Muscle layer of colon (tissue), 2 donors: Measurements from ENCODE around the gene FIS1.
A peak's percentile ranks its signal among the peaks of the same experiment; 100 is the strongest.

ENCODE experiments used
- H3K27ac ChIP-seq: one replicate; pipeline ENCODE4 v1.7.0; 2013; ENCODE audit warnings: low read depth, mild to moderate bottlenecking, low read length, moderate library complexity
- H3K27me3 ChIP-seq, 2 donors: one replicate each; pipeline ENCODE4 v1.7.0; 2013; ENCODE audit warnings: low read length in 2 of 2, mild to moderate bottlenecking in 2 of 2; ENCODE audit not compliant: insufficient read depth in 2 of 2, control insufficient read depth in 1 of 2
- H3K36me3 ChIP-seq: one replicate; pipeline ENCODE4 v1.7.0; 2013; ENCODE audit warnings: mild to moderate bottlenecking, low read length; ENCODE audit not compliant: insufficient read depth
- H3K4me1 ChIP-seq: one replicate; pipeline ENCODE4 v1.7.0; 2013; ENCODE audit warnings: mild to moderate bottlenecking, low read length; ENCODE audit not compliant: insufficient read depth
- H3K4me3 ChIP-seq, 2 donors: one replicate each; pipeline ENCODE4 v1.7.0; 2013; ENCODE audit warnings: low read length in 2 of 2, low read depth in 1 of 2, mild to moderate bottlenecking in 1 of 2, moderate library complexity in 1 of 2
- H3K9ac ChIP-seq: one replicate; pipeline ENCODE4 v1.7.0; 2013; ENCODE audit warnings: low read length
- H3K9me3 ChIP-seq: one replicate; pipeline ENCODE4 v1.7.0; 2013; ENCODE audit warnings: mild to moderate bottlenecking, low read length
- donor health status: abdominal sarcoma.
- donor health status: Adenocarcinoma of cecum.

The FIS1 gene

DNA sequence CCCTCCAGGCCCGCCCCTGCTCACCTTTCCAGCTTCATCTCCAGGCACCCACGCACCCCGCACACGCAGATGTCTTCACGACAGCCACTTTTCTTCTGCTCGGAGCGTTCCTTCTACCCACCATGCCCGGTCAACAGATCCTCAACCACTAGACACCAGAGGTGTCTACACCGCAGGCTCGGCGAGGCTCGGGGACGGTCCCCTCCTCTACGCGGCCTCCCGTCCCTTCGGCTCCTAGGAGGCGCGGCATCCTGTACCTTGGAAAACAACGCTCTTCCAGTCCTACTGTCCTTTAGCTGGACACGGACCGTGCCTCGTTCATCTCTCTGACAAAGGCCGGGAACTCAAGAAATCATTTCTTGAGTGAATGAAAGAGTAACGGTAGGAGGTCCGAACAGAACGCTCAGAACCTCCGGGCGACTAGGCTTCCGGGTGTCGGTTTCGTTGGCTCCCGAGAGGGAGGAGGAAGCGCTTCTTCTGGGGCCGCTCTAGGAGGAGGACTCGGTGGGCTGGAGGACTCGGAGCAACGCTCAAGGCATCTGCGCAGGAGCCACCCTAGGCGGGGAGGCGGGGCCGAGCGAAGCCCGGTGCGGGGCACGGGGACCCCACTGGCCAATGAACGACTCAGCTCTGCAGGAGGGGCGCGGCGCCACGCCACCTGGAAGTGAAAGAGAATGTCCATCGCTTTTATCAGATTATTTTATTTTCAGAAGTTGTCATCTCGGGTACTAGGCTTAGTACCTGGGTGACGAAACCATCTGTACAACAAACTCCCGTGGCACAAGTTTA is 7.2 kb upstream of the FIS1 start:
- peak overlapping the region; percentile 74 for H3K9ac ChIP-seq
- peak overlapping the region; percentile 54 to 95 for H3K4me3 ChIP-seq
- no peaks in the 10 kb centered on the region for H3K27me3 ChIP-seq
- H3K27ac ChIP-seq: peak overlapping the region; percentile 1
- H3K4me1 ChIP-seq: peaks cover 13% of the 10 kb centered on the region
- no peaks in the 10 kb centered on the region for H3K9me3 ChIP-seq
- no peaks in the 10 kb centered on the region for H3K36me3 ChIP-seq

DNA sequence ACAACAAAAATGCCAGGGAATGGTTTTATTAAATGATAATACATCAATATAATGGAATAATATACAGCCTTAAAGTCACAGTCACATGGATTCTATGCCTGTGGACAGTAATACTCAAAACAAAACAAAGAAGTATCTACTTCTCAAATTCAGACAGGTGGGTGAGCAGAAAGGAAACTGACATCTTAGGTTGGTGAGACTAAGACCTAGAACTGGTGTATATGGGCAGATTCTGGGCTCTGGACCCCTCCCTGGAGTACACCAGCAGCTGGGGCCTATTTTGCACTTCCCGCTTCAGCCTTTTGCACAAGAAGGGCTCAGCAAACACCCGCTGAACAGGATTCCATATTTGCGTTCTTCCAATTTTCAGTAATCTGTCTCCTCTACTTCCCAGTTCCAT is 5.4 kb upstream of the FIS1 start:
- Histone ChIP-seq H3K4me3 (no peak overlapping the region), H3K4me1 (peaks cover 22% of the 10 kb centered on the region), H3K36me3 (no peaks in the 10 kb centered on the region), H3K27me3 (no peaks in the 10 kb centered on the region), H3K9me3 (no peaks in the 10 kb centered on the region), H3K27ac (no peak overlapping the region), H3K9ac (no peak overlapping the region)

DNA sequence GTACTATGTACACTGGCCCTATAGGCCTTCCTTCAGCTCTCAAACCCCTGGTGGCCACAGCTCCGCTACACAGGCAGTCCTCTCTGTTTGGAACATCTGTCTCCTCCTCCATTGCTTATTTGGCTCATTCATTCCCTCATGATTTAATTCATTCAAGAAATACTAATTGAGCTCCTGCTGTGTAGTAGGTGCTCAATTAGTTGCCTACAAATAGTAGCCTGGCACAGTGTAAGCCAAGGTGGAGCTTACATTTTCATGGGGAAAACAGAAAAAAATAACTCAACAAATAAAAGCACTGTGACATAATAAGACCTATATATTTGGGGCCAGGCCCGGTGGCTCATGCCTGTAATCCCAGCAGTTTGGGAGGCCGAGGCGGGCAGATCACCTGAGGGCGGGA is 3.4 kb upstream of the FIS1 start:
- peaks cover 31% of the 10 kb centered on the region for H3K4me1 ChIP-seq
- H3K9ac ChIP-seq: no peak overlapping the region

GRCh38 chr7:101245147-101245668 is 327 bp upstream of the FIS1 start:
- no peaks in the 10 kb centered on the region for H3K9me3 ChIP-seq
- peak overlapping the region; percentile 72 to 96 for H3K4me3 ChIP-seq
- H3K36me3 ChIP-seq: peaks cover 15% of the 10 kb centered on the region
- H3K27me3 ChIP-seq: no peaks in the 10 kb centered on the region
- peak overlapping the region; percentile 96 for H3K27ac ChIP-seq
- no peak overlapping the region for H3K9ac ChIP-seq
- peaks cover 24% of the 10 kb centered on the region for H3K4me1 ChIP-seq

More for the DNA sequence above, 3.4 kb upstream of the FIS1 start:
- Histone ChIP-seq H3K36me3 (no peaks in the 10 kb centered on the region), H3K27ac (no peak overlapping the region), H3K4me3 (no peak overlapping the region), H3K9me3 (no peaks in the 10 kb centered on the region), H3K27me3 (no peaks in the 10 kb centered on the region)

GRCh38 chr7:101243646-101244374 is 1.1 kb downstream of the FIS1 start:
- Histone ChIP-seq H3K9ac (peak overlapping the region; percentile 84), H3K4me1 (peaks cover 23% of the 10 kb centered on the region), H3K27ac (peak overlapping the region; percentile 96), H3K27me3 (no peaks in the 10 kb centered on the region), H3K36me3 (peaks cover 26% of the 10 kb centered on the region), H3K9me3 (no peaks in the 10 kb centered on the region), H3K4me3 (peak overlapping the region; percentile 72 to 96)

- Histone ChIP-seq H3K4me3 (no peak overlapping the region), H3K36me3 (peaks cover 26% of the 10 kb centered on the region), H3K9ac (no peak overlapping the region), H3K27me3 (no peaks in the 10 kb centered on the region), H3K9me3 (no peaks in the 10 kb centered on the region), H3K27ac (no peak overlapping the region), H3K4me1 (peaks cover 38% of the 10 kb centered on the region)
These were observed 3.2 kb downstream of the FIS1 start for GRCh38 chr7:101241443-101242349.

GRCh38 chr7:101241015-101241363 is 3.9 kb downstream of the FIS1 start:
- no peak overlapping the region for H3K27ac ChIP-seq
- H3K36me3 ChIP-seq: peaks cover 26% of the 10 kb centered on the region
- no peaks in the 10 kb centered on the region for H3K9me3 ChIP-seq

GRCh38 chr7:101240226-101241014 is 4.5 kb downstream of the FIS1 start:
- peaks cover 30% of the 10 kb centered on the region for H3K4me1 ChIP-seq
- H3K9me3 ChIP-seq: no peaks in the 10 kb centered on the region
- H3K27me3 ChIP-seq: no peaks in the 10 kb centered on the region
- no peak overlapping the region for H3K4me3 ChIP-seq
- H3K27ac ChIP-seq: no peak overlapping the region
- H3K9ac ChIP-seq: no peak overlapping the region
- peaks cover 26% of the 10 kb centered on the region for H3K36me3 ChIP-seq

More at GRCh38 chr7:101241015-101241363, 3.9 kb downstream of the FIS1 start:
- no peaks in the 10 kb centered on the region for H3K27me3 ChIP-seq
- no peak overlapping the region for H3K4me3 ChIP-seq
- H3K4me1 ChIP-seq: peaks cover 35% of the 10 kb centered on the region
- H3K9ac ChIP-seq: no peak overlapping the region

- peaks cover 26% of the 10 kb centered on the region for H3K36me3 ChIP-seq
These were observed 5.0 kb downstream of the FIS1 start for GRCh38 chr7:101239951-101240220.

GRCh38 chr7:101239191-101239950 is 5.5 kb downstream of the FIS1 start:
- Histone ChIP-seq H3K4me3 (no peak overlapping the region), H3K4me1 (peaks cover 28% of the 10 kb centered on the region), H3K9ac (no peak overlapping the region), H3K36me3 (peaks cover 26% of the 10 kb centered on the region), H3K9me3 (no peaks in the 10 kb centered on the region), H3K27ac (no peak overlapping the region), H3K27me3 (no peaks in the 10 kb centered on the region)

More at GRCh38 chr7:101239951-101240220, 5.0 kb downstream of the FIS1 start:
- no peak overlapping the region for H3K27ac ChIP-seq
- no peaks in the 10 kb centered on the region for H3K27me3 ChIP-seq
- H3K9ac ChIP-seq: no peak overlapping the region
- H3K4me3 ChIP-seq: no peak overlapping the region
- peaks cover 28% of the 10 kb centered on the region for H3K4me1 ChIP-seq
- H3K9me3 ChIP-seq: no peaks in the 10 kb centered on the region
